GM19193 (cell line): ENCODE measurements around the gene VPS8.

Source experiments
- POLR2A ChIP-seq: IDR thresholded peaks from 4 replicates; pipeline ENCODE4 v1.6.1; 2011; ENCODE audit not compliant: insufficient read depth, insufficient read length; ENCODE audit errors: extremely low read depth

The VPS8 gene

GRCh38 chr3:184778426-184779332 is 33.3 kb upstream of the VPS8 start:
- TF ChIP-seq POLR2A = no peak

- no peak for TF ChIP-seq POLR2A
Observed at GRCh38 chr3:184780981-184781515, 30.9 kb upstream of the VPS8 start.

GRCh38 chr3:184781801-184782200 is 30.2 kb upstream of the VPS8 start:
- TF ChIP-seq POLR2A = no peak

- TF ChIP-seq POLR2A = no peak
Observed at GRCh38 chr3:184783319-184783718, 28.6 kb upstream of the VPS8 start.

- TF ChIP-seq POLR2A = no peak
Observed at GRCh38 chr3:184784731-184785500, 27.1 kb upstream of the VPS8 start.

- TF ChIP-seq POLR2A = no peak
Observed at GRCh38 chr3:184785890-184786279, 26.1 kb upstream of the VPS8 start.

GRCh38 chr3:184786280-184786941 is 25.6 kb upstream of the VPS8 start:
- no peak for TF ChIP-seq POLR2A

- TF ChIP-seq POLR2A = no peak
Observed at GRCh38 chr3:184788751-184789150, 23.2 kb upstream of the VPS8 start.

- no peak for TF ChIP-seq POLR2A
Observed at GRCh38 chr3:184789314-184789998, 22.5 kb upstream of the VPS8 start.

- TF ChIP-seq POLR2A = no peak
Observed at GRCh38 chr3:184791171-184791570, 20.8 kb upstream of the VPS8 start.

GRCh38 chr3:184795522-184796190 is 16.3 kb upstream of the VPS8 start:
- TF ChIP-seq POLR2A = no peak

GRCh38 chr3:184796551-184796950 is 15.4 kb upstream of the VPS8 start:
- TF ChIP-seq POLR2A = no peak

GRCh38 chr3:184796954-184797353 is 15.0 kb upstream of the VPS8 start:
- TF ChIP-seq POLR2A = no peak

- TF ChIP-seq POLR2A = no peak
Observed at GRCh38 chr3:184798120-184798519, 13.8 kb upstream of the VPS8 start.

- TF ChIP-seq POLR2A = no peak
Observed at GRCh38 chr3:184800349-184800930, 11.5 kb upstream of the VPS8 start.
